ENCODE measurements around the gene RAB22A. TPM values are rescaled to one million over a fixed set of nuclear protein-coding genes. Genes with fewer than 3 reads are reported as not detected.

Gene RAB22A
- total RNA-seq, 1 donor from 2014 or later: 7.9 TPM

GRCh38 chr20:58294497-58295455 lies 14.7 kb upstream of the RAB22A start:
- H3K36me3 ChIP-seq: no peaks in the 10 kb centered on the region
- no peak overlapping the region for H3K4me3 ChIP-seq
- H3K9me3 ChIP-seq (ENCODE audit: low read depth): no peaks in the 10 kb centered on the region
- H3K27me3 Mint-ChIP-seq (ENCODE audit: insufficient read depth, low read depth): peaks cover 3% of the 10 kb centered on the region
- H3K9me3 Mint-ChIP-seq: no peaks in the 10 kb centered on the region
- peaks cover 15% of the 10 kb centered on the region for H3K4me1 Mint-ChIP-seq
- H3K27ac ChIP-seq: no peak overlapping the region
- H3K79me2 ChIP-seq (ENCODE audit: low read depth): peaks cover 51% of the 10 kb centered on the region
- peaks cover 19% of the 10 kb centered on the region for H3F3A ChIP-seq (ENCODE audit: low read depth)
- H3K4me1 ChIP-seq: peaks cover 15% of the 10 kb centered on the region
- H3K4me3 Mint-ChIP-seq: no peak overlapping the region
- H3K36me3 Mint-ChIP-seq: peaks cover 2% of the 10 kb centered on the region
- TF ChIP-seq CTCF (IDR thresholded peaks at IDR 0.05): no peak
- TF ChIP-seq EZH2phosphoT487 (IDR thresholded peaks at IDR 0.05): no peak
- TF ChIP-seq EZH2 (IDR thresholded peaks at IDR 0.05): no peak
- H2AFZ ChIP-seq (replicated peaks): no peak overlapping the region
- no peak overlapping the region for H3K9ac ChIP-seq
- H3K4me2 ChIP-seq: no peak overlapping the region
- H3K27me3 ChIP-seq: no peaks in the 10 kb centered on the region
- DNase-seq (ENCODE audit: low spot score): peak; percentile 14
- H3K27ac Mint-ChIP-seq: no peak overlapping the region
- H4K20me1 ChIP-seq (ENCODE audit: low read depth): peaks cover 32% of the 10 kb centered on the region

- no peak for TF ChIP-seq EZH2phosphoT487 (IDR thresholded peaks at IDR 0.05)
- TF ChIP-seq CTCF (IDR thresholded peaks at IDR 0.05): no peak
- no peak for TF ChIP-seq EZH2 (IDR thresholded peaks at IDR 0.05)
- Mint-ChIP-seq H3K4me1 (peaks cover 15% of the 10 kb centered on the region), H3K27me3 (ENCODE audit: insufficient read depth, low read depth) (peaks cover 3% of the 10 kb centered on the region), H3K4me3 (no peak overlapping the region), H3K27ac (no peak overlapping the region), H3K9me3 (no peaks in the 10 kb centered on the region), H3K36me3 (no peaks in the 10 kb centered on the region)
- H2AFZ ChIP-seq (replicated peaks): no peak overlapping the region
- H3K4me2 ChIP-seq: no peak overlapping the region
- H3K27ac ChIP-seq: no peak overlapping the region
- H3K4me1 ChIP-seq: peaks cover 15% of the 10 kb centered on the region
- H3K36me3 ChIP-seq: no peaks in the 10 kb centered on the region
- peaks cover 32% of the 10 kb centered on the region for H4K20me1 ChIP-seq (ENCODE audit: low read depth)
- H3K27me3 ChIP-seq: no peaks in the 10 kb centered on the region
- no peak overlapping the region for H3K4me3 ChIP-seq
- H3K9ac ChIP-seq: no peak overlapping the region
- peaks cover 19% of the 10 kb centered on the region for H3F3A ChIP-seq (ENCODE audit: low read depth)
- H3K79me2 ChIP-seq (ENCODE audit: low read depth): peaks cover 40% of the 10 kb centered on the region
- H3K9me3 ChIP-seq (ENCODE audit: low read depth): no peaks in the 10 kb centered on the region
- DNase-seq (ENCODE audit: low spot score): no peak
Measured at GRCh38 chr20:58296051-58296837, 13.3 kb upstream of the RAB22A start.

DNA sequence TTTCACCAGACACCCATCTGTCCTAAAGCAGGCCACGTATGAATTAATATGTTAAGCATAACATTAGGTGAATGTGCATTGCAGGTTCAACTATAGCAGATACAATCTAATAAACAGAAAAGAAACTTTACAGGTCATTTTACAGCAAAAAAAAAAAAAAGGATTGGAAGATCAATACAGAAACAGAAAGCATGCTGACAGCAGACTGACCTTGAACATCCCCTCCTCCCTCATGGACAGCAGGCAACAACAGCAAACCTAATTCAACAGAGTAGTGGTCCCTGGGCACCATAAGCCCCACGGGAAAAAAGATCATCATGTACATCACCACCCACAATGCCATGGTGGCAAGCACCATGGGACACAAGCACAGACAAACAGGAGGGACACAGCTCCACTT lies 12.1 kb upstream of the RAB22A start:
- no peaks in the 10 kb centered on the region for H3K36me3 Mint-ChIP-seq
- Histone ChIP-seq H3K27ac (no peak overlapping the region), H2AFZ (replicated peaks) (no peak overlapping the region), H3K9me3 (ENCODE audit: low read depth) (no peaks in the 10 kb centered on the region), H4K20me1 (ENCODE audit: low read depth) (peaks cover 38% of the 10 kb centered on the region), H3K4me3 (no peak overlapping the region), H3F3A (ENCODE audit: low read depth) (peaks cover 19% of the 10 kb centered on the region), H3K79me2 (ENCODE audit: low read depth) (peaks cover 30% of the 10 kb centered on the region), H3K9ac (no peak overlapping the region), H3K27me3 (no peaks in the 10 kb centered on the region), H3K4me2 (no peak overlapping the region), H3K4me1 (peaks cover 15% of the 10 kb centered on the region), H3K36me3 (no peaks in the 10 kb centered on the region)
- H3K4me1 Mint-ChIP-seq: peaks cover 16% of the 10 kb centered on the region
- no peak for DNase-seq (ENCODE audit: low spot score)
- no peak overlapping the region for H3K4me3 Mint-ChIP-seq
- H3K9me3 Mint-ChIP-seq: no peaks in the 10 kb centered on the region
- TF ChIP-seq EZH2phosphoT487 (IDR thresholded peaks at IDR 0.05) (no peak), EZH2 (IDR thresholded peaks at IDR 0.05) (no peak), CTCF (IDR thresholded peaks at IDR 0.05) (no peak)
- H3K27me3 Mint-ChIP-seq (ENCODE audit: insufficient read depth, low read depth): peaks cover 3% of the 10 kb centered on the region
- no peak overlapping the region for H3K27ac Mint-ChIP-seq
